Calu3 (cell line): ENCODE results near the gene RACK1. TPM values are rescaled to one million over a fixed set of nuclear protein-coding genes. Genes with fewer than 3 reads are reported as not detected.

ENCODE experiments used
- BruUV-seq: library from RNA; stranded (reverse); fragments of 400-500 nt; replicated peaks from 2 replicates; lab custom pipeline; 2021; lab: Mats Ljungman, UMichigan
- CTCF ChIA-PET: fragments of 300-600 bp; sonication (Branson Sonifier 250); formaldehyde crosslinking; loops from one replicate; lab custom pipeline; 2022; ENCODE audit warnings: antibody characterized with exemption; lab: Charles Lee
- DNase-seq: peaks from one replicate; pipeline ENCODE4 v3.0.0; 2022
- H3K27ac Mint-ChIP-seq: one replicate; pipeline ENCODE4 v1.8.0; 2022; ENCODE audit warnings: mixed read lengths; ENCODE audit not compliant: unreplicated experiment
- H3K27me3 Mint-ChIP-seq: one replicate; pipeline ENCODE4 v1.8.0; 2022; ENCODE audit warnings: mixed read lengths; ENCODE audit not compliant: unreplicated experiment
- H3K36me3 Mint-ChIP-seq: one replicate; pipeline ENCODE4 v1.8.0; 2022; ENCODE audit warnings: mild to moderate bottlenecking, moderate library complexity, mixed read lengths; ENCODE audit not compliant: insufficient read depth, unreplicated experiment
- H3K4me1 Mint-ChIP-seq: one replicate; pipeline ENCODE4 v1.8.0; 2022; ENCODE audit warnings: mild to moderate bottlenecking, low read depth, mixed read lengths; ENCODE audit not compliant: unreplicated experiment
- H3K4me3 Mint-ChIP-seq: one replicate; pipeline ENCODE4 v1.8.0; 2022; ENCODE audit warnings: mild to moderate bottlenecking, low read depth, moderate library complexity, mixed read lengths; ENCODE audit not compliant: unreplicated experiment
- H3K9me3 Mint-ChIP-seq: one replicate; pipeline ENCODE4 v1.8.0; 2022; ENCODE audit warnings: low read depth, mixed read lengths; ENCODE audit not compliant: unreplicated experiment
- intact Hi-C: fragments of 100-400 bp; cut with micrococcal nuclease; formaldehyde crosslinking; loops from one replicate; pipeline ENCODE4 v1.10.0; 2022; ENCODE audit not compliant: unreplicated experiment
- total RNA-seq: library from RNA; stranded (reverse); gene quantifications from 2 replicates; pipeline ENCODE4 v1.2.3, GENCODE V29; 2022
- TF ChIP-seq, protein P1 (sequence below): fragments of 200-600 bp; IDR thresholded peaks from one replicate; pipeline ENCODE4 v1.8.0; 2022; ENCODE audit warnings: antibody characterized with exemption; ENCODE audit not compliant: unreplicated experiment

RACK1 gene
- total RNA-seq, 1 experiment from 2014 or later: 1,946 TPM

DNA sequence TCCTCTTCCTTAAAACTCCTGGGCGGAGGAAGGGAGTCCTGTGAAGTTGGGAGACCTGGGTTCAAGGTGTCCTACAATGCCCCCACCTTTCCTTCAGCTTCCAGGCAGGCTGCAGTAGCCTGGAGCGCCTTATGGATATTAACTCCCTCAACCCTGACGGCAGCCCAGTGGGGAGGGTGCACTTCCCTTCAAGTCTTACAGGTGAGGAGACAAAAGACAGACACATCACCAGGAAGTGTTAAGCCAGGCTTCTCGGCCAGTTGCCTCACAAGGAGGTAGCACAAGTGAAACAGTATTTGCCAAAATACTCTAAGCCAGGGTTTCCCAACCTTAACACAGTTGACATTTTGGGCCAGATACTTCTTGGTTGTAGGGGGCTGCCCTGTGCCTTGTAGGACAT lies 42.9 kb downstream of the RACK1 start:
- intact Hi-C loops: no loop called here
- no TSS peak for BruUV-seq
- TF ChIP-seq, protein P1, sequence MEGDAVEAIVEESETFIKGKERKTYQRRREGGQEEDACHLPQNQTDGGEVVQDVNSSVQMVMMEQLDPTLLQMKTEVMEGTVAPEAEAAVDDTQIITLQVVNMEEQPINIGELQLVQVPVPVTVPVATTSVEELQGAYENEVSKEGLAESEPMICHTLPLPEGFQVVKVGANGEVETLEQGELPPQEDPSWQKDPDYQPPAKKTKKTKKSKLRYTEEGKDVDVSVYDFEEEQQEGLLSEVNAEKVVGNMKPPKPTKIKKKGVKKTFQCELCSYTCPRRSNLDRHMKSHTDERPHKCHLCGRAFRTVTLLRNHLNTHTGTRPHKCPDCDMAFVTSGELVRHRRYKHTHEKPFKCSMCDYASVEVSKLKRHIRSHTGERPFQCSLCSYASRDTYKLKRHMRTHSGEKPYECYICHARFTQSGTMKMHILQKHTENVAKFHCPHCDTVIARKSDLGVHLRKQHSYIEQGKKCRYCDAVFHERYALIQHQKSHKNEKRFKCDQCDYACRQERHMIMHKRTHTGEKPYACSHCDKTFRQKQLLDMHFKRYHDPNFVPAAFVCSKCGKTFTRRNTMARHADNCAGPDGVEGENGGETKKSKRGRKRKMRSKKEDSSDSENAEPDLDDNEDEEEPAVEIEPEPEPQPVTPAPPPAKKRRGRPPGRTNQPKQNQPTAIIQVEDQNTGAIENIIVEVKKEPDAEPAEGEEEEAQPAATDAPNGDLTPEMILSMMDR: no peak
- Mint-ChIP-seq H3K9me3 (no peaks in the 10 kb centered on the region), H3K36me3 (peaks cover 25% of the 10 kb centered on the region), H3K27me3 (peaks cover 55% of the 10 kb centered on the region), H3K27ac (no peak overlapping the region), H3K4me3 (no peak overlapping the region), H3K4me1 (peaks cover 33% of the 10 kb centered on the region)
- CTCF ChIA-PET: no interaction called here
- no peak for DNase-seq

DNA sequence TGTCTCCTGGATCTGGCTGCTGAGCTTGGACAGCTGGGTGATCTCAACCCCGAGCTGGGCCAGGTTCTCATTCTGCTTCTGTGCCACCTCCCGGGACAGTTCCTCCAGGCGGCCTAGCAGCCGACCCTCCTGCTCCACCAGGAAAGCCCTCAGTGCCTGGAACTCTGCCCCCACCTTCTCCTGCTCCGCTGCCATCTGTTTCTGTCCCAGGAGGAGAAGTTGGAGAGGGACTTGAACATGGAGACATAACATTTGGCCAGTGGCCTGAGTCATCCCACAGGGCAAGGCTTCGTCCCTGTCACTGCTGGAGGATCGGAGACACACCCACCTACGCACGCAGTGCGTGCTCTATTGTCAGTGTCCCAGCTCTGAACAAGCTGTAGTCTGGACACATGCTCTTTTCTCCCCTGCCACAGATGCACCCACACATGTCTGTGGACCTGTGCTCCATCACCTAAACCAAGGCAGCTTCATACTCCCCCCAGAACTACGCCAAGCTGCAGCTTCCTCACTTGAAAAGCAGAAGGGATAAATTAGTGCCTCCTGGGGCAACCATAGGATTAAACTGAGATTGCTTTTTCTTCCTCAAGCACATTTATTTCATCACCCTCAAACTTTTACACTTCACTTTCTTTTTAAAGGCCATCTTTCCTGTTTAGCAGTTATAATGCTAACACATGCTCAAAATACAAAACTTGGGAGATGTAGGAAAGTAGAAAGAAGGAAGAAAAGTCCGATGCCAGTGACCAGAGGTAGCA lies 43.6 kb downstream of the RACK1 start:
- Mint-ChIP-seq H3K9me3 (no peaks in the 10 kb centered on the region), H3K4me3 (no peak overlapping the region), H3K27me3 (peaks cover 48% of the 10 kb centered on the region), H3K27ac (no peak overlapping the region), H3K4me1 (peaks cover 27% of the 10 kb centered on the region), H3K36me3 (peaks cover 18% of the 10 kb centered on the region)
- TF ChIP-seq, protein P1: no peak
- CTCF ChIA-PET: no interaction called here
- DNase-seq: no peak
- BruUV-seq: no TSS peak
- intact Hi-C loops: no loop called here

DNA sequence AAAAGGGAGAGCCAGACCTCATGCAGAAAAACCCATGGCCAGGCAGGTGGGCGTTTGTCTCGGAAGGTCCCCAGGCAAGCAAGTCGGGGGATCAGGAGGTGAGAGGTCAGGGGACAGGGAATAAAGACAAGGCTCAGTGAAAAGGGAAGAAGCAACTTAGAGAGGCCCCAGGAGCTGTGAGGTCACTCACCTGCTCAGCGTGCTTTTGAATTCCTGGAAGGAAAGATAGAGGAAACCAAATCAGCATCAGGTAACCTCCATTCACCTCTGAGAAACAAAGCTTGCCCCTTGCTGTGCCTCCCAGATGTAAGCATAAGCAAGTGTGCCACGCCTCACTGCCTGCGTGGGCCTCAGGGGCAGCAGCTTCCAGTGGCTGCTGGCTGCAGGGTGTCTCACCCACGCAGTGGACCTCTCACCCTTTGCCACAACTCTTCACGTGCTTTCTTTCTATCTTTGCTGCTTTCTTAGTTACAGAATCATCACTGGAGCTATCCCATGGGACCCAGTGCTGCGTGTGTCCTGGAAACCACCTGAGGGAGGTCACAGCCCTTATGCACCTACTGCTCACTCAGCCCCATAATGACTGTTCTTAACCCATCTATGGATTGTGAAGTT lies 44.7 kb downstream of the RACK1 start:
- CTCF ChIA-PET: interaction anchor here (1.0 kb wide), 1 partner anchor 11 kb away, joined by 4 read pairs; no protein-coding TSS in a partner anchor
- Mint-ChIP-seq H3K9me3 (no peaks in the 10 kb centered on the region), H3K4me3 (no peak overlapping the region), H3K27ac (no peak overlapping the region), H3K36me3 (peaks cover 9% of the 10 kb centered on the region), H3K27me3 (peaks cover 45% of the 10 kb centered on the region), H3K4me1 (peaks cover 25% of the 10 kb centered on the region)
- TF ChIP-seq, protein P1: no peak
- intact Hi-C loops: no loop called here
- DNase-seq: no peak
- BruUV-seq: no TSS peak

DNA sequence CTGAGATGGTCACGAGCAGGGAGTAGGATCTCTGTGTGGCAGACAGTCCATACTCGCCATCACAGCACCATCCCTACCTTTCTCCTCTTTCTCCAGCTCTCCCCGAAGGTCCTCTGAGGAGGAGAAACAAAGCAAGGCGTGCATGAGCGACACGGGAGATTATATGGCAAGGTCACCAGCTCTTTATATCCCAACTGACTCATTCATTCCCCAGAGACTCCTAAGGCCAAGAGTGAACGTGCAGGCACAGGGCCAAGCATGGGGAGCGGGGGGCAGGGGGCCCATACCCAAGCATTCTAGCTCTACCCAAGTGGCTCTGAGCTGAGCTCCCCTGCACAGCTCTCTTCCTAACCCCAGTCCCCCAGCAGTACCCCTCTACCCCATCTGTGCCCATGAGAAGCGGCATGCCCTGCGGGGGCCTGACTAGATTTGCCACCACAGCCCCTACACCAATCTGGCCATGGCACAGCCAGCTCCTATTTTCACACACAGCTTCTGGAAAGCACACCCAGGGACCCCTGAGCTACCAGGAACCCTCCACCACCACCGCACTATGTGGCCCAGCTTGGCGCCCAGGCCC lies 45.5 kb downstream of the RACK1 start:
- no peak overlapping the region for H3K4me3 Mint-ChIP-seq
- no peak for DNase-seq
- H3K9me3 Mint-ChIP-seq: no peaks in the 10 kb centered on the region
- peaks cover 37% of the 10 kb centered on the region for H3K27me3 Mint-ChIP-seq
- no peak overlapping the region for H3K27ac Mint-ChIP-seq
- no TSS peak for BruUV-seq
- H3K36me3 Mint-ChIP-seq: peaks cover under 1% of the 10 kb centered on the region
- TF ChIP-seq, protein P1: no peak
- intact Hi-C loops: no loop called here
- CTCF ChIA-PET: no interaction called here
- H3K4me1 Mint-ChIP-seq: peaks cover 18% of the 10 kb centered on the region
